ENCODE data around the gene SAXO1.
"Not testable (repeated sequence)": the region's sequence is repeated elsewhere in the genome, so short reads cannot be mapped to it uniquely, and the experiment has no call there.

SAXO1 gene

DNA sequence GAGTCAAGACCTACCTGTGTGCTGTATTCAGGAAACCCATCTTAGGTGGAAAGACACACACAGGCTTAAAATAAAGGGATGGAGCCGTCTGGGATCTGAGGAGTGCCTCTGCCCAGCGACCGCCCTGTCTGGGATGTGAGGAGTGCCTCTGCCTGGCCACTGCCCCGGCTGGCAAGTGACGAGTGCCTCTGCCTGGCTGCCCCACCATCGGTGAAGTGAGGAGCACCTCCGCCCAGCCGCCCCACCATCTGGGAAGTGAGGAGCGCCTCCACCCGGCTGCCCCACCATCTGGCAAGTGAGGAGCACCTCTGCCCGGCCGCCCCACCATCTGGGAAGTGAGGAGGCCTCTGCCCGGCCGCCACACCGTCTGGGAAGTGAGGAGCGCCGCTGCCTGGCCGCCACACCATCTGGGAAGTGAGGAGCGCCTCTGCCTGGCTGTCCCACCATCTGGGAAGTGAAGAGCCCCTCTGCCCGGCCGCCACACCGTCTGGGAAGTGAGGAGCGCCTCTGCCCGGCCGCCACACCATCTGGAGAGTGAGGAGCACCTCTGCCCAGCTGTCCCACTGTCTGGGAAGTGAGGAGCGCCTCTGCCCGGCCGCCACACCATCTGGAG, 33.7 kb downstream of the SAXO1 start:
- no peak for DNase-seq (ENCODE audit: low read depth)

DNA sequence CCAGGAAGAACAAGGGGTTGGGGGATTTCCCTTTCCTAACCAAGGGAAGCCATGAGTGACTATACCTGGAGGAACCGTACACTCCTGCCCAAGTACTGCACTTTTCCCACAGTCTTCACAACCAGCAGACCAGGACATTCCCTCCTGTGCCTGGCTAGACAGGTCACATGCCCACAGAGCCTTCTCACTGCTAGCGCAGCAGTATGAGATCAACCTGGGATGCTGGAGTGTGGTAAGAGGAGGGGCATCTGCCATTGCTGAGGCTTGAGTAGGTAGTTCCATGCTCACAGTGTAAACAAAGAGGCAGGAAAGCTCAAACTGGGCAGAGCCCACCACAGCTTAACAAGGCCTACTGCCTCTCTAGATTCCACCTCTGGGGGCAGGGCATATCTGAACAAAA, 35.9 kb downstream of the SAXO1 start:
- DNase-seq (ENCODE audit: low read depth): no peak

- DNase-seq (ENCODE audit: low read depth): no peak
Measured at GRCh38 chr9:18996211-18996610, 36.8 kb downstream of the SAXO1 start.

GRCh38 chr9:18994263-18994916, 38.6 kb downstream of the SAXO1 start:
- no peak for DNase-seq (ENCODE audit: low read depth)

- not testable (repeated sequence) for DNase-seq (ENCODE audit: low read depth)
Measured at GRCh38 chr9:18991197-18991596, 41.8 kb downstream of the SAXO1 start.

DNA sequence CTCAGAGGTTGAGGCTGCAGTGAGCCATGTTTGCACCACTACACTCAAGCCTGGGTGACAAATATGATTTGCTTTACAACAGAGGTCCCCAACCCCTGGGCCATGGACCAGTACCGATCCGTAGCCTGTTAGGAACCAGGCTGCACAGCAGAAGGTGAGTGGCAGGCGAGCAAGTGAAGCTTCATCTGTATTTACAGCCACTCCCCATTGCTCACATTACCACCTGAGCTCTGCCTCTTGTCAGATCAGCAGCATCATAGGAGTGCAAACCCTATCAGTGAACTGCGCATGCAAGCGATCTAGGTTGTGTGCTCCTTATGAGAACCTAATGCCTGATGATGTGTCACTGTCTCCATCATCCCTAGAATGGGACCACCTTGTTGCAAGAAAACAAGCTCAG, 42.5 kb downstream of the SAXO1 start:
- DNase-seq (ENCODE audit: low read depth): no peak

DNA sequence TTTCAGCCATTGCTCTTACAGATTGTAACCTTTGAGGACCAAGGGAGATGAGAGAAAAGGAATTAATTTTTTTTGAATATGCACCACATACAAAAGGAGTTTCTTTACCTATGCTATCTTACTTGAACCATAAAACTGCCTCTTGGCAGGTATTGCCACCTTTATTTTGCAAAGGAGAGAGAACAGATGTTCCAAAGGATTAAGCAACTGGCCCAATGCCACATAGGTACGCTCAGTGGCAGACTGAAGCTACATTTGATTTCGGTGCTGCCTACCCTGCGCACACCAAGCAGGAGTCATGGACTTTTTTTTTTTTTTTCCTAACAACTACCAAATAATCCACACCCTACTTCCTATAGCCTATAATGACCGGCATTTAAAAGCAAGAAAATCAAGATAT, 43.1 kb downstream of the SAXO1 start:
- no peak for DNase-seq (ENCODE audit: low read depth)

- no peak for DNase-seq (ENCODE audit: low read depth)
Measured at GRCh38 chr9:18989097-18989496, 43.9 kb downstream of the SAXO1 start.

DNA sequence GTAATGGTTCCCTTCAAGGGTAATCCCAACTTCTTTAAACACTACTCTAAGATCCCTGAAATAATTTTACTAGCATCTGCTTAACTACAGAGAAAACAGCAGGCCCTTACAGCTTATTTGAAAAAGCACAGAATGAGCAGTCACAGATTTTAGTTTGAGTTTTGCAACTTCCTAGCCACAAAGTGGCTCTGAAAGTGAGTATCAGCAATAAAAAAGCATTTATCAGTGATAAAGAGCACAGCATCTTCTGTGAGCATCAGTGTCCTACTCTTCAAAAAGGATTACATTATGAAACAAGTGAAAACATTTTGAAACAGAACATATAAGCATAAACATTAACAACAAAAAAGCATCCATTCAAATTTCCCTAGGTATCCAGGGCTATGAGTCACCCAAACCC, 45.0 kb downstream of the SAXO1 start:
- no peak for DNase-seq (ENCODE audit: low read depth)

GRCh38 chr9:18985996-18986395, 47.0 kb downstream of the SAXO1 start:
- DNase-seq (ENCODE audit: low read depth): no peak

DNA sequence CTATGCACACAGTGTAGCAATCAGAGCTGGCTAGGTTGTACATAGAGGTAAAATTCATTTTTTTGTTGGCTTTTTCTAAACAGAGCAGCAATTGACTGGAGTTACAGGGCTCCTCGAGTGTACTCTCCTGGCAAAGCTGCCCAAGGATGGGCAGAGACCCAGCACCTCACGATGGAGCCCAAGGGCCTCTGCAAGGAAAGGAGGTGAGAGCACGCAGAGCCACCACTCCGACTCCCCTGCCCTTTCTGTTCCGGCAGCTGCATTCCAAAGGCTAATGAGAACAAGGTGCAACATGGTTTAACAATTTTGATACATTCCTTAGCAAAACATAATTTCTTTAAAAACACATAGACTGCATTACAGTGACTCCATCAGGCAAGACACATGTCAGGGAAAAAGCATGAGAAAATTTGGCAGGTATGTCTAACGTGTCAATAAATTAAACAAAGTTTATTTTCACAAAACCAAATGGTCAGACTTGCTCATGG, 47.5 kb downstream of the SAXO1 start:
- no peak for DNase-seq (ENCODE audit: low read depth)

DNA sequence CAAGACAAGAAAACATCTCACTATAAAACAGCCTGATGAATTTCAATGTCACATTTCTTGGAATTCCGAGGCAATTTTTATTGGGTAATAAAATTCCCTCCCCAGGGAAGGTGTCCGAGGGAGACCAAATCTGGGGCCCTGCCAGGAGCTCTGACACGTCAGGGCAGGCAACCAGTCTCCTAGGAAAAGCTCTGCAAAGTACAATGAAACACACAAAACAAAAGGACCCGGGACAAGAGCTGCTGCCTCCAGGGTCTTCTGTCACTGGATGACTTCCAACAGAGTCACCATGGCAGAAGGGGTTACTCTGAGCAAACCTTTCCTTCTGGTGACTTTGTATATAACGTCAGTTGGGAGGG, 50.8 kb downstream of the SAXO1 start:
- no peak for DNase-seq (ENCODE audit: low read depth)

- DNase-seq (ENCODE audit: low read depth): no peak
Measured at GRCh38 chr9:18981476-18982261, 51.3 kb downstream of the SAXO1 start.

DNA sequence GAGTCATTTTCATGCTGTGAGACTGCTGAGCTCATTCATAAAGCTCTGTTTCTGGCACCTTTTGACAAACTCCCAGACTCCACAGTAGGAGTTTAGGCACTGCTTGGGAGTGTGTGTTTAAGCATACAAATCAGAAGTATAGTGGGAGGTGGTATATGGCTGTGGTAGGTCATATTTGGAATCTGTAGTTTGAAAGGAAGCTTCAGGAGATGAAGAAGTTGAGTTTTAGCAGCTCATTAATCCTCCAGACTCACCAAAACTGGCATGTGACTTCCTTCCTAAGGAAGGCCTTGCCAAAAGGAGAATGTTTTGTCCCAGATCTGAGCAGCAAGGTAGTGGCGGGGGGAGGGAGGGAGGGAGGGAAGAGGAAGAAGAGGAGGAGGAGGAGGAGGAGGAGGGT, 52.8 kb downstream of the SAXO1 start:
- DNase-seq (ENCODE audit: low read depth): no peak

DNA sequence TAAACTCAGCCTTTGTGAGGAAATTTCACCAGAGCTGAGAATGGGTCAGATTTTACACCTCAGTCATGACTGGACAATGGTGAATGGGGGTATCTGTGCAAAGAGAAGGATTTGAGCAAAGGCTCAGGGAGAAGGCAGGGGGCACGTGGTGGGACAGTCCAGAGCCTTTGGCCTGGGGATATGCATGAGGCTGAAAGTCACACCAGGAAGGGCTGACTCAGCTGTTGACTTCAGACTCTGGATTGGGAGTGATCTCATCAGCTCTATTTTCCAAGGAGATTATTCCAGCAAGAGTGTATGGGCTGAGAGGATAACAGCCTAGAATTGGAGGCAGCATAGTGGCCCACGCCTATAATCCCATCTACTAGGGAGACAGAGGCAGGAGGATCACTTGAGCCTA, 53.6 kb downstream of the SAXO1 start:
- no peak for DNase-seq (ENCODE audit: low read depth)

GRCh38 chr9:18978188-18978587, 54.8 kb downstream of the SAXO1 start:
- no peak for DNase-seq (ENCODE audit: low read depth)

DNA sequence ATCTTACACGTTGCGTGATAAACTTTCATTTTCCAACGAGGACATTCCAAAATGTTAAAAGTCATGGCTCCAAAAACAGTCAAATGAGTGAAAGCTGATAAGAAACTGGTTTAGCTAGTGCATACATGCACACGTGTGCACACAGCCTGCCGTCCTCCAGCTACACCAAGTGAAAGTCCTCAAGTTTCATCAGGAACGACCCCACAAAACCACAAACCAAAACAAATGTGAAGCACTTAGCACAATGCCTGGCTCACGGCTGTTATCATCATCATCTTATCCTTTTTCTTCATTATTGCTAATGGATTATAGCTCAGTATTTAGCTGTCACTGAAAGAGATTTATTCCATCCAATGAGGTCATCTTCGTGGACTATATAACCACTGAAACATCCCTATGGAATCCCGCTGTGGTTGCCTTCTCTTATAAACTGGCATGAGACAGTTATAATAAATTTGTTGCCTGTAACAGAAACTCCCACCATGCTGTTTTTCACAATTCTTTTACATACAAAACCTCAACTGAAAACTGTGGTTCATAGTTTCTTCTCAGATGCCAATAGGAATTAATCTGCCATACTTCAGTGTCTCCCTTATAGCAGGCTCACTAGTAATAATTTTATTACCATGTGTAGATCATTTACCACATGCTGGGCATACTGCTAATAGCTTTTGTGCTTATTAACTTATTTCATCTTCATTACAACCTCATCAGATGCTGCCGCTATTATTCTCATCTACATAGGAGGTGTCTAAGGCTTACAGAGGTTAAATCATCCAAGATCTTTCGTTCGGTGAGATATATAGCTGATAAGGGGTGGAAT, 56.1 kb downstream of the SAXO1 start:
- DNase-seq (ENCODE audit: low read depth): no peak

GRCh38 chr9:18976221-18976708, 56.7 kb downstream of the SAXO1 start:
- DNase-seq (ENCODE audit: low read depth): no peak

- no peak for DNase-seq (ENCODE audit: low read depth)
Measured at GRCh38 chr9:18973348-18973747, 59.7 kb downstream of the SAXO1 start.

DNA sequence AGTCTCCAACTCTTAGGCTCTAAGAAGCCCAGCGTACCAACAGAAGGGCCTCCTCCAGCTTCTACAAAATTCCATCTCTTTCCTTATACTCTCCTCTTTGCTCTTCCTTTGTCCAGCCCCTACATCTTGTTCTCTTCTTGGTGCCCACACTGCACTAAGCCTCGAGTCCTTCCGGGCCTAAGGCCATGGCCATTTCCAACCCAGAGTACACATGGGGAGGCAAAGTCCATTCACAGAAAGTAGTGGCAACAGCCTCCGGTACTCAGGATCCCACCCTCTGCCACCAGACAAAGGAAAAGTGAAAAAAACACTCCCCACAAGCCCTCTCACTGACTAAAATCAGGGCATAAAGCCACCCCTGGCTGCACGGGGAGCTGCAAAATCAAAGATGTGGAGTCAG, 60.3 kb downstream of the SAXO1 start:
- no peak for DNase-seq (ENCODE audit: low read depth)

GRCh38 chr9:18971909-18972308, 61.1 kb downstream of the SAXO1 start:
- no peak for DNase-seq (ENCODE audit: low read depth)

DNA sequence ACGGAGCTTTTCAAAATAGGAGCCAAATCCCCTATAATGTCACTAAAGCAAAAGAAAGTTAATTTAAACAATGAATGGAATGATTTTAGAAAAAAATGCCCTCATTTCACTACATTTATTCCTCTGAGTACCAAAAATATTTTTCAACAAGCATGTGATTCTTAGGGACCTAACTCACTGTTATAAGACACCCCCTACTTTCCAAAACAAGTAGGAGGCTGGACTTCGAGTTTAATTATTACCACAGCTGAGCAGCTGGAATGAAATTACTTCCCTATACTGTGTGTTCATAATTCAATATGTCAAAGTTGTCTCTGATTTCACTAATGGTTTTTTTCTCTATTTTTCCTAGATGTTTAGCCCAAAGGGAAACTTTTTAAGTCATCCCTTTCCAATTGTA, 61.6 kb downstream of the SAXO1 start:
- DNase-seq (ENCODE audit: low read depth): no peak
